Neural progenitor cell (in vitro differentiated cells): ENCODE measurements around the gene ERMP1. TPM values are rescaled to one million over a fixed set of nuclear protein-coding genes. Genes with fewer than 3 reads are reported as not detected.

Experiments
- DNase-seq: peaks from one replicate; pipeline ENCODE4 v3.0.0-alpha.2; 2016; ENCODE audit warnings: low spot score
- H2AFZ ChIP-seq: fragments of 200-600 bp; sonication (generic); replicated peaks from 2 replicates; pipeline ENCODE4 v1.6.1; 2016; ENCODE audit warnings: antibody characterized with exemption
- H3F3A ChIP-seq: fragments of 200-600 bp; sonication (generic); 2 replicates; pipeline ENCODE4 v1.6.1; 2016; ENCODE audit warnings: antibody characterized with exemption, low read depth
- H3K27ac ChIP-seq: fragments of 200-600 bp; sonication (generic); 2 replicates; pipeline ENCODE4 v1.5.1; 2016; ENCODE audit warnings: mild to moderate bottlenecking
- H3K27me3 ChIP-seq: fragments of 200-600 bp; sonication (generic); 2 replicates; pipeline ENCODE4 v1.6.1; 2016; ENCODE audit warnings: mild to moderate bottlenecking, moderate library complexity
- H3K36me3 ChIP-seq: fragments of 200-600 bp; sonication (generic); 2 replicates; pipeline ENCODE4 v1.5.1; 2016
- H3K4me1 ChIP-seq: fragments of 200-600 bp; sonication (generic); 2 replicates; pipeline ENCODE4 v1.6.1; 2016; ENCODE audit warnings: mixed run types
- H3K4me2 ChIP-seq: fragments of 200-600 bp; sonication (generic); 2 replicates; pipeline ENCODE4 v1.6.1; 2016
- H3K4me3 ChIP-seq: fragments of 200-600 bp; sonication (generic); 2 replicates; pipeline ENCODE4 v1.5.1; 2016
- H3K79me2 ChIP-seq: fragments of 200-600 bp; sonication (generic); 2 replicates; pipeline ENCODE4 v1.6.1; 2016; ENCODE audit warnings: low read depth
- H3K9ac ChIP-seq: fragments of 200-600 bp; sonication (generic); 2 replicates; pipeline ENCODE4 v1.6.1; 2016
- H3K9me3 ChIP-seq: fragments of 200-600 bp; sonication (generic); 2 replicates; pipeline ENCODE4 v1.5.1; 2016; ENCODE audit warnings: low read depth
- H4K20me1 ChIP-seq: fragments of 200-600 bp; sonication (generic); 2 replicates; pipeline ENCODE4 v1.6.1; 2016; ENCODE audit warnings: low read depth
- H3K27ac Mint-ChIP-seq: 3 replicates; pipeline ENCODE4 v1.8.0; 2021; ENCODE audit warnings: mixed read lengths
- H3K27me3 Mint-ChIP-seq: 2 replicates; pipeline ENCODE4 v1.8.0; 2022; ENCODE audit warnings: low read depth, mild to moderate bottlenecking, inconsistent platforms, moderate library complexity, mixed read lengths; ENCODE audit not compliant: insufficient read depth
- H3K36me3 Mint-ChIP-seq: 3 replicates; pipeline ENCODE4 v1.8.0; 2021; ENCODE audit warnings: mixed read lengths
- H3K4me1 Mint-ChIP-seq: 3 replicates; pipeline ENCODE4 v1.8.0; 2021; ENCODE audit warnings: mixed read lengths
- H3K4me3 Mint-ChIP-seq: 3 replicates; pipeline ENCODE4 v1.8.0; 2021; ENCODE audit warnings: mild to moderate bottlenecking, moderate library complexity, mixed read lengths
- H3K9me3 Mint-ChIP-seq: 3 replicates; pipeline ENCODE4 v1.8.0; 2020; ENCODE audit warnings: mixed read lengths
- CTCF ChIP-seq: fragments of 200-600 bp; sonication (generic); IDR thresholded peaks from 2 replicates; pipeline ENCODE4 v1.5.1; 2017; ENCODE audit warnings: antibody characterized with exemption, mild to moderate bottlenecking
- EZH2 ChIP-seq: fragments of 200-600 bp; sonication (generic); IDR thresholded peaks from 2 replicates; pipeline ENCODE4 v1.6.1; 2017; ENCODE audit warnings: antibody characterized with exemption, mild to moderate bottlenecking, moderate library complexity
- EZH2phosphoT487 ChIP-seq: fragments of 200-600 bp; sonication (generic); IDR thresholded peaks from 2 replicates; pipeline ENCODE4 v1.6.1; 2017; ENCODE audit warnings: antibody characterized with exemption
- total RNA-seq: library from RNA; depleted of rRNA; stranded (reverse); fragments of >200 nt; gene quantifications from 2 replicates; pipeline ENCODE4 v1.2.3, GENCODE V29; 2015; ENCODE audit warnings: low replicate concordance

Gene ERMP1
- total RNA-seq, 1 donor from 2014 or later: 25.5 TPM

- Histone ChIP-seq H3K4me2 (no peak overlapping the region), H3F3A (no peaks in the 10 kb centered on the region), H3K4me1 (no peaks in the 10 kb centered on the region), H4K20me1 (no peaks in the 10 kb centered on the region), H2AFZ (no peak overlapping the region), H3K79me2 (no peaks in the 10 kb centered on the region), H3K9ac (no peak overlapping the region), H3K9me3 (no peaks in the 10 kb centered on the region), H3K27ac (no peak overlapping the region), H3K27me3 (no peaks in the 10 kb centered on the region), H3K36me3 (no peaks in the 10 kb centered on the region), H3K4me3 (no peak overlapping the region)
- TF ChIP-seq CTCF (no peak), EZH2 (no peak), EZH2phosphoT487 (no peak)
- no peaks in the 10 kb centered on the region for H3K9me3 Mint-ChIP-seq
- H3K4me1 Mint-ChIP-seq: no peaks in the 10 kb centered on the region
- H3K4me3 Mint-ChIP-seq: no peak overlapping the region
- H3K27me3 Mint-ChIP-seq: no peaks in the 10 kb centered on the region
- DNase-seq: no peak
- H3K36me3 Mint-ChIP-seq: peaks cover 11% of the 10 kb centered on the region
- H3K27ac Mint-ChIP-seq: no peak overlapping the region
Measured at GRCh38 chr9:5790923-5791322, 42.0 kb downstream of the ERMP1 start.

- Mint-ChIP-seq H3K9me3 (no peaks in the 10 kb centered on the region), H3K27ac (no peak overlapping the region), H3K4me3 (no peak overlapping the region), H3K4me1 (no peaks in the 10 kb centered on the region), H3K27me3 (no peaks in the 10 kb centered on the region), H3K36me3 (peaks cover 11% of the 10 kb centered on the region)
- H3K4me3 ChIP-seq: no peak overlapping the region
- no peak for DNase-seq
- H3K27me3 ChIP-seq: no peaks in the 10 kb centered on the region
- H3K27ac ChIP-seq: no peak overlapping the region
- no peaks in the 10 kb centered on the region for H3K36me3 ChIP-seq
- no peak overlapping the region for H2AFZ ChIP-seq
- H3K9ac ChIP-seq: no peak overlapping the region
- no peaks in the 10 kb centered on the region for H3F3A ChIP-seq
- H3K4me2 ChIP-seq: no peak overlapping the region
- H3K4me1 ChIP-seq: no peaks in the 10 kb centered on the region
- no peaks in the 10 kb centered on the region for H3K9me3 ChIP-seq
- no peaks in the 10 kb centered on the region for H4K20me1 ChIP-seq
- no peaks in the 10 kb centered on the region for H3K79me2 ChIP-seq
- TF ChIP-seq CTCF: no peak
- no peak for TF ChIP-seq EZH2
- TF ChIP-seq EZH2phosphoT487: no peak
Measured at GRCh38 chr9:5789489-5789888, 43.4 kb downstream of the ERMP1 start.

GRCh38 chr9:5787759-5788302, 45.1 kb downstream of the ERMP1 start:
- Histone ChIP-seq H3K27me3 (no peaks in the 10 kb centered on the region), H3K4me2 (no peak overlapping the region), H4K20me1 (no peaks in the 10 kb centered on the region), H3K4me3 (no peak overlapping the region), H3K9ac (no peak overlapping the region), H3F3A (no peaks in the 10 kb centered on the region), H3K79me2 (no peaks in the 10 kb centered on the region), H2AFZ (no peak overlapping the region), H3K4me1 (no peaks in the 10 kb centered on the region), H3K9me3 (peaks cover 3% of the 10 kb centered on the region), H3K36me3 (no peaks in the 10 kb centered on the region), H3K27ac (no peak overlapping the region)
- H3K9me3 Mint-ChIP-seq: peaks cover 7% of the 10 kb centered on the region
- no peaks in the 10 kb centered on the region for H3K4me1 Mint-ChIP-seq
- no peaks in the 10 kb centered on the region for H3K27me3 Mint-ChIP-seq
- TF ChIP-seq CTCF: no peak
- TF ChIP-seq EZH2: no peak
- no peak for TF ChIP-seq EZH2phosphoT487
- H3K4me3 Mint-ChIP-seq: no peak overlapping the region
- DNase-seq: no peak
- H3K27ac Mint-ChIP-seq: no peak overlapping the region
- H3K36me3 Mint-ChIP-seq: peaks cover 17% of the 10 kb centered on the region
